MCF 10A (cell line): ENCODE data around the gene DPY19L3. TPM values are rescaled to one million over a fixed set of nuclear protein-coding genes. Genes with fewer than 3 reads are reported as not detected.

ENCODE experiments used
- BruUV-seq: library from RNA; stranded (reverse); fragments of 400-500 nt; replicated peaks from 2 replicates; lab custom pipeline; 2021; lab: Mats Ljungman, UMichigan
- CTCF ChIA-PET: fragments of 300-600 bp; sonication (Branson Sonifier 250); formaldehyde crosslinking; extraction: SDS; loops from one replicate; lab custom pipeline; 2021; ENCODE audit warnings: antibody characterized with exemption, inconsistent platforms; lab: Yijun Ruan, JAX
- POLR2A ChIA-PET: fragments of 300-600, 350-650 bp; sonication (Branson Sonifier 250); formaldehyde crosslinking; extraction: SDS; loops from one replicate; lab custom pipeline; 2020; ENCODE audit warnings: antibody characterized with exemption, inconsistent platforms; lab: Yijun Ruan, JAX
- DNase-seq: peaks from one replicate; pipeline ENCODE4 v3.0.0-alpha.2; 2018; ENCODE audit not compliant: unreplicated experiment
- H3K27ac Mint-ChIP-seq: one replicate; pipeline ENCODE4 v1.8.0; 2022; ENCODE audit warnings: mild to moderate bottlenecking, low read depth, mixed read lengths; ENCODE audit not compliant: unreplicated experiment
- H3K27me3 Mint-ChIP-seq: one replicate; pipeline ENCODE4 v1.8.0; 2022; ENCODE audit warnings: mixed read lengths; ENCODE audit not compliant: insufficient read depth, unreplicated experiment
- H3K36me3 Mint-ChIP-seq: one replicate; pipeline ENCODE4 v1.8.0; 2022; ENCODE audit warnings: mild to moderate bottlenecking, moderate library complexity, mixed read lengths; ENCODE audit not compliant: insufficient read depth, unreplicated experiment
- H3K4me1 Mint-ChIP-seq: one replicate; pipeline ENCODE4 v1.8.0; 2022; ENCODE audit warnings: mixed read lengths; ENCODE audit not compliant: insufficient read depth, unreplicated experiment
- H3K4me3 Mint-ChIP-seq: one replicate; pipeline ENCODE4 v1.8.0; 2022; ENCODE audit warnings: mild to moderate bottlenecking, moderate library complexity, mixed read lengths; ENCODE audit not compliant: unreplicated experiment
- H3K9me3 Mint-ChIP-seq: one replicate; pipeline ENCODE4 v1.8.0; 2022; ENCODE audit warnings: mixed read lengths; ENCODE audit not compliant: unreplicated experiment
- intact Hi-C: fragments of 100-400 bp; cut with micrococcal nuclease; formaldehyde crosslinking; loops from 2 replicates; pipeline ENCODE4 v1.14.1; 2022
- total RNA-seq: library from RNA; stranded (reverse); gene quantifications from 2 replicates; pipeline ENCODE4 v1.2.3, GENCODE V29; 2022
- TF ChIP-seq, protein P1 (sequence below): fragments of 200-600 bp; IDR thresholded peaks from one replicate; pipeline ENCODE4 v1.8.0; 2022; ENCODE audit warnings: antibody characterized with exemption, mild to moderate bottlenecking; ENCODE audit not compliant: unreplicated experiment

The DPY19L3 gene
- total RNA-seq, 1 experiment from 2014 or later, result 43.8 TPM

DNA sequence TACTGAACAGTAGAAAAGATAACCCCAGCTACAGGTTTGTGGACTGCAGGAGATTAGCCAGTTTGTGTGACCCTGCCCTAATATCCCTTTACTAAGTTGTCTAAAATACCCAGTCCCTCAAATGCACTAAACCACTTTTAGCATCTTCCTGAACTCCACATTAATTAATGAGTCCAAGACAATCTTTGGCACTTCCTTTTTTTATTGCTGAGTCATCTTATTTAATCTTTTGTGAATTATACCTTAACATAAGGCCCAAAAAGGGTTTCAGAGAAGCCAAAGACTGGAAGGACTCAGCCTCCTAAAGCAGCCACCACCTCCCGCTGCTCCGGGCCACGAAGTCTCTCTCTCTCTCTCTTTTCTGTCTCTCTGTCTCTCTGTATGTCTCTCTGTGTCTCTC lies 126.7 kb downstream of the DPY19L3 start:
- Mint-ChIP-seq H3K4me1 (no peaks in the 10 kb centered on the region), H3K27ac (no peak overlapping the region), H3K27me3 (no peaks in the 10 kb centered on the region), H3K36me3 (no peaks in the 10 kb centered on the region), H3K9me3 (no peaks in the 10 kb centered on the region), H3K4me3 (no peak overlapping the region)
- no TSS peak for BruUV-seq
- no peak for DNase-seq
- ChIA-PET CTCF (interaction anchor here (0.6 kb wide), 2 partner anchors 8 to 14 kb away, joined by 3 read pairs; no protein-coding TSS in a partner anchor), POLR2A (no interaction called here)
- TF ChIP-seq, protein P1, sequence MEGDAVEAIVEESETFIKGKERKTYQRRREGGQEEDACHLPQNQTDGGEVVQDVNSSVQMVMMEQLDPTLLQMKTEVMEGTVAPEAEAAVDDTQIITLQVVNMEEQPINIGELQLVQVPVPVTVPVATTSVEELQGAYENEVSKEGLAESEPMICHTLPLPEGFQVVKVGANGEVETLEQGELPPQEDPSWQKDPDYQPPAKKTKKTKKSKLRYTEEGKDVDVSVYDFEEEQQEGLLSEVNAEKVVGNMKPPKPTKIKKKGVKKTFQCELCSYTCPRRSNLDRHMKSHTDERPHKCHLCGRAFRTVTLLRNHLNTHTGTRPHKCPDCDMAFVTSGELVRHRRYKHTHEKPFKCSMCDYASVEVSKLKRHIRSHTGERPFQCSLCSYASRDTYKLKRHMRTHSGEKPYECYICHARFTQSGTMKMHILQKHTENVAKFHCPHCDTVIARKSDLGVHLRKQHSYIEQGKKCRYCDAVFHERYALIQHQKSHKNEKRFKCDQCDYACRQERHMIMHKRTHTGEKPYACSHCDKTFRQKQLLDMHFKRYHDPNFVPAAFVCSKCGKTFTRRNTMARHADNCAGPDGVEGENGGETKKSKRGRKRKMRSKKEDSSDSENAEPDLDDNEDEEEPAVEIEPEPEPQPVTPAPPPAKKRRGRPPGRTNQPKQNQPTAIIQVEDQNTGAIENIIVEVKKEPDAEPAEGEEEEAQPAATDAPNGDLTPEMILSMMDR, result no peak
- intact Hi-C loops, result no loop called here

Other genes starting within 250 kb of the DPY19L3 start
- 22.8 and 23.4 TPM in 2 replicates for gene ZNF507, start 60.2 kb upstream of the DPY19L3 start, total RNA-seq
- gene PDCD5, start 175.4 kb downstream of the DPY19L3 start, total RNA-seq, result 261 and 290 TPM in 2 replicates